ENCODE data around the gene KRT23.

Gene KRT23

DNA sequence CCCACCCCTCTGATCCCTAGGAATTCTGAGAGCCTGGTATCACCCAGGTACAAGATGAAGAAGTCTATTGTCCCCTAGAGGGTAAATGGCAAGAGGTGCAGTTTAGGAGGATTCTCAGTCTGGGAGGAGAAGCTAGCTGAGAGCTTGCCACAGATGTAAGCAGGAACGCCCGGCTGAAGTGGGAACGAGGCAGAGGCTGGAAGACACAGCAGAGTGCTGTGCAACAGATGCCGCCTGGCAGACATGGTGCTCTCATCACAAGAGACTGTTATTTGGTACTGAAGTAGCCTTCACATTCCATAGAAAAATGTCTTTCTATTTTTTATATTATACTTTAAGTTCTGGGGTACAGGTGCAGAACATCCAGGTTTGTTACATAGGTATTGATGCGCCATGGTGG lies 32.1 kb downstream of the KRT23 start:
- no peak for DNase-seq

DNA sequence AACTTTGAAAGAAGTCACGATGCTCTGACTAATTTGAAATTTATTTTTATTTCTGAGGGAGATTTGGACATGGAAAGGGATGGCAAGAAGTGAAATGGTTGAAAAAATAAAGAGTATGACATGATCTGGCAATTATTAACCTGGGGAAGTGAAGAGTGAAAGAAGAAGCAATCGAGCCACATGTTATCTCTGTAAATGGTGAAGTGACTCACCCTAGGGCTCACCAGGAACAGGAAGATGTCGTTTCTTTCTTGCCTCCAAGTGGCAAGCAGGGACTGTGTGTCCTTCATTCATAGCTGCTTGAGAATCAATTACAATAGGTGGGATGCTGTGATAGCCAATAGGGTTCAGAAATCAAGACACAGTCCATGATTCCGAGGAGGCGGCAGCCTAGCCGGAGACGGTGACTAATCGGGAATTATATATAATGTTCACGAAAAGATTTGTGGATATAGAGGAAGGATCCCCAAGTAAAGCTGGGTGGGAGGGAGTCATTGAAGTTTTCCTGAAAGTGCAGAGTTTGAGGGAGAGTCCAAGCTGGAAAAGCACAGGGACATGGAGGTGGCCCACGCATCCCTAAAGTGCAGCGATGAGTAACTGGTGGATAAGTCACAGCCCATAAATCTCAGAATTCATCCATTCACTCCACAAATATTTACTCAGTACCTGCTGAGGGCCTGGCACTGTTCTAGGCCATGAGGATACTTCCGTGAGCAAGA lies 34.2 kb downstream of the KRT23 start:
- DNase-seq, result no peak

DNA sequence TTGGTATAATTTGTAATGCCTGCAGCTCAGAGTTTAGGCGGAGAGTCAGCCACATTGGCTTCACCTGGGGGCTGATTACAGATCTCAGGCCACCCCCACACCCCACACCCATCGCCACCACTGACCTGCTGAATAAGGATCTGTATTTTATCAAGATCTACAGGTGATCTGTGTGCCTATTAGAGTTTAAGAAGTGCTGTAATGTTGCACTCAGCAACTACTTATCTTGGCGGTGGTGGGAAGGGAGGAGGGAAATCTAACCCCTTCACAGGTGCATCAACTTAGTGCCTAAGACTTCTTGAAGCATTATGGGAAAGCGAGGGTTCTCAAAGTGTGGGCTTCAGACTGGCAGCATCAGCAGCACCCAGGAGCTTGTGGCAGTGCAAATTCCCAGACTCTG lies 34.9 kb downstream of the KRT23 start:
- no peak for DNase-seq

- DNase-seq, result no peak
Measured at GRCh38 chr17:40901981-40902474, 35.4 kb downstream of the KRT23 start.

GRCh38 chr17:40900809-40901356 lies 36.6 kb downstream of the KRT23 start:
- no peak for DNase-seq

- DNase-seq, result no peak
Measured at GRCh38 chr17:40896916-40897455, 40.5 kb downstream of the KRT23 start.

- no peak for DNase-seq
Measured at GRCh38 chr17:40895106-40895730, 42.2 kb downstream of the KRT23 start.

DNA sequence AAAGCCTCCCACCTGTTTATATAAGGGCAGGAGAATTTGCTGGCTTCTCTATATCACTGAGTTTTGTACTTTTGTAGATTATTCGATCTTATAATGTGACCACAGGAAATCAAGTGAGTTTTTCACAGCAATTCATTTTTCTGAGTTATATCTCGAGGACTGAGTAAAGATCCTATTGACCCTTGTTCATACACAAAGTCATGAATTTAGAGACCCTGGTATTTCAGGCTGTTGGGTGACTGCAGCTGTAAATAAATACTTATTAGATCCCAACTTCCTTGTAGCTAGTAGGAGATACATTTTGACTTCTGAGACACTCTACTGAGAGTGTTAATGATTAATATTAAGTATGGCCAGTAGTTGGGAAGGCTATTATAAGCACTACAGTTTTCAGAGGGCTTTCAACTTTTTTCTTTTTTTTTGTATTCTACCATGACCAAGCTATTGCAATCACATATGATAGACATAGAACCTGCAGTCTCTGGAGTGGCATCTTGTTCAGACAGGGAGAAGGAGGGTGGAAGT lies 49.2 kb downstream of the KRT23 start:
- no peak for DNase-seq

DNA sequence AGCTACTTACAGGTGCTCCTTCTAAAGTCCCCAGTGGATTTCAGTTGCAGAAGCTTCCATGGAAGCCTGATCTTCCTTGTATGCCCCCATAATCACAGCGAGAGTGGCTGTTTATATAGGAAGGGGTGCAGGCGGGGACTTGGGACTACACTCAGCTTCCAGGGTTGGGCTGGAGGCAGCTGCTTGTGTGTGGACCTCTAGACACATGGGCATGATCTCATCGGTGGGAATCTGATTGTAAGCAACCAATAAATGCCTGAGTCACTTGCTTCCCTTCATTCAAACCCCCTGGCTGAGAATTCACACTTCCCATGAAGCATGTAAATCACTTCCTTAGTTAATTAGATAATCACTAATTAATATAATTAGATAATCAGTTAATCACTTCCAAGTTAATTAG lies 51.4 kb downstream of the KRT23 start:
- DNase-seq, result no peak

- DNase-seq, result peak in 1 of 2 experiments; percentile 13
Measured at GRCh38 chr17:40884708-40885512, 52.5 kb downstream of the KRT23 start, which contains the start of gene KRT20. Gene KRT20, minus strand, starts transcription at chr17:40885242. Its CDS starts 57 bp downstream, at chr17:40885185.

GRCh38 chr17:40883626-40884334 lies 53.7 kb downstream of the KRT23 start:
- DNase-seq, result no peak

- no peak for DNase-seq
Measured at GRCh38 chr17:40883031-40883430, 54.4 kb downstream of the KRT23 start.

GRCh38 chr17:40879026-40879425 lies 58.4 kb downstream of the KRT23 start:
- no peak for DNase-seq

- no peak for DNase-seq
Measured at GRCh38 chr17:40878044-40878443, 59.4 kb downstream of the KRT23 start.

GRCh38 chr17:40873801-40874200 lies 63.6 kb downstream of the KRT23 start:
- DNase-seq, result no peak

GRCh38 chr17:40873255-40873654 lies 64.2 kb downstream of the KRT23 start:
- DNase-seq, result no peak

Measured in SW 1271 (cell line).